Kidney (tissue), 14 donors: ENCODE data around the gene CHERP. TPM values are rescaled to one million over a fixed set of nuclear protein-coding genes. Genes with fewer than 3 reads are reported as not detected.
"Not testable (repeated sequence)": the region's sequence is repeated elsewhere in the genome, so short reads cannot be mapped to it uniquely, and the experiment has no call there.

Experiments
- DNase-seq, 5 donors: peaks; one replicate each; pipeline ENCODE4 v3.0.0-alpha.2; 2013 to 2020
- FAIRE-seq: peaks from 2 replicates; lab custom pipeline; 2012; peaks lifted over from hg19 to GRCh38; lab: Jason Lieb, UNC
- H3K27ac ChIP-seq, 2 donors: one replicate each; pipeline ENCODE4 v1.7.0; 2013; ENCODE audit warnings: low read depth in 2 of 2, low read length in 2 of 2, inconsistent platforms in 1 of 2
- H3K27me3 ChIP-seq: one replicate; pipeline ENCODE4 v1.7.1; 2013; ENCODE audit warnings: low read length, inconsistent platforms; ENCODE audit not compliant: control insufficient read depth, insufficient read depth
- H3K36me3 ChIP-seq, 3 donors: one replicate each; pipeline versions ENCODE4 v1.7.0 to v1.7.1; 2013; ENCODE audit warnings: low read length in 3 of 3, control low read depth in 1 of 3, inconsistent platforms in 1 of 3; ENCODE audit not compliant: insufficient read depth in 3 of 3, control insufficient read depth in 2 of 3
- H3K4me1 ChIP-seq, 3 donors: one replicate each; pipeline versions ENCODE4 v1.7.0 to v1.7.1; 2013; ENCODE audit warnings: low read length in 3 of 3, inconsistent platforms in 1 of 3, low read depth in 1 of 3; ENCODE audit not compliant: control insufficient read depth in 2 of 3, insufficient read depth in 2 of 3
- H3K4me3 ChIP-seq, 3 donors: one replicate each; pipeline versions ENCODE4 v1.7.0 to v1.8.1; 2013; ENCODE audit warnings: low read length in 3 of 3, control low read depth in 1 of 3, inconsistent platforms in 1 of 3
- H3K9ac ChIP-seq, 3 donors: one replicate each; pipeline versions ENCODE4 v1.7.0 to v1.7.1; 2013; ENCODE audit warnings: low read length in 3 of 3, control low read depth in 1 of 3, inconsistent platforms in 1 of 3
- H3K9me3 ChIP-seq, 3 donors: one replicate each; pipeline versions ENCODE4 v1.7.0 to v1.7.1; 2013; ENCODE audit warnings: low read length in 3 of 3, control low read depth in 1 of 3, inconsistent platforms in 1 of 3; ENCODE audit not compliant: control insufficient read depth in 2 of 3, insufficient read depth in 1 of 3
- intact Hi-C: fragments of 100-400 bp; cut with DNase I; formaldehyde crosslinking; loops from one replicate; pipeline ENCODE4 v1.11.1; 2022
- polyA plus RNA-seq: library from polyadenylated mRNA; stranded (reverse); fragments of 350-450 nt; fragmentation: Illumina TruSeq; extraction: RNeasy Lipid Tissue Mini Kit (QIAGEN cat#74804); gene quantifications from one replicate; pipeline ENCODE4 v1.2.3, GENCODE V29; 2014; ENCODE audit warnings: low read depth, low replicate concordance; ENCODE audit not compliant: insufficient read depth
- total RNA-seq: library from RNA; stranded (reverse); fragmentation: NEBNext Ultra II Directional; extraction: Animal tissue kit (Norgen Biotek cat#: 25700); gene quantifications from one replicate; pipeline ENCODE4 v1.2.1, GENCODE V29; 2021
- TF ChIP-seq, protein P1 (sequence below): IDR thresholded peaks from 3 replicates; pipeline ENCODE4 v1.5.1; 2012; ENCODE audit warnings: mild to moderate bottlenecking, moderate library complexity, borderline replicate concordance; ENCODE audit not compliant: insufficient read depth; ENCODE audit errors: extremely low read depth
- donor health status: control.
- donor health status: control.
- donor health status: control.
- donor health status: control.
- donor health status: control.
- donor health status: DM: yes; HTN: yes; CAD: no.
- donor health status: Normal renal cell carcinoma (clear cell type).

Gene CHERP
- total and polyA plus RNA-seq, 2 donors from 2014 or later = 14.6 to 37.2 TPM

GRCh38 chr19:16561382-16561781 is 19.1 kb upstream of the CHERP start:
- no peak overlapping the region for H3K9ac ChIP-seq
- H3K9me3 ChIP-seq = no peaks in the 10 kb centered on the region
- H3K27me3 ChIP-seq = no peaks in the 10 kb centered on the region
- H3K4me3 ChIP-seq = no peak overlapping the region
- no peaks in the 10 kb centered on the region for H3K4me1 ChIP-seq
- intact Hi-C loops = no loop called here
- no peak for FAIRE-seq
- H3K36me3 ChIP-seq = peaks cover 8 to 27% (median 21%) of the 10 kb centered on the region in 3 donors
- no peak overlapping the region for H3K27ac ChIP-seq
- DNase-seq = no peak
- TF ChIP-seq, protein P1, sequence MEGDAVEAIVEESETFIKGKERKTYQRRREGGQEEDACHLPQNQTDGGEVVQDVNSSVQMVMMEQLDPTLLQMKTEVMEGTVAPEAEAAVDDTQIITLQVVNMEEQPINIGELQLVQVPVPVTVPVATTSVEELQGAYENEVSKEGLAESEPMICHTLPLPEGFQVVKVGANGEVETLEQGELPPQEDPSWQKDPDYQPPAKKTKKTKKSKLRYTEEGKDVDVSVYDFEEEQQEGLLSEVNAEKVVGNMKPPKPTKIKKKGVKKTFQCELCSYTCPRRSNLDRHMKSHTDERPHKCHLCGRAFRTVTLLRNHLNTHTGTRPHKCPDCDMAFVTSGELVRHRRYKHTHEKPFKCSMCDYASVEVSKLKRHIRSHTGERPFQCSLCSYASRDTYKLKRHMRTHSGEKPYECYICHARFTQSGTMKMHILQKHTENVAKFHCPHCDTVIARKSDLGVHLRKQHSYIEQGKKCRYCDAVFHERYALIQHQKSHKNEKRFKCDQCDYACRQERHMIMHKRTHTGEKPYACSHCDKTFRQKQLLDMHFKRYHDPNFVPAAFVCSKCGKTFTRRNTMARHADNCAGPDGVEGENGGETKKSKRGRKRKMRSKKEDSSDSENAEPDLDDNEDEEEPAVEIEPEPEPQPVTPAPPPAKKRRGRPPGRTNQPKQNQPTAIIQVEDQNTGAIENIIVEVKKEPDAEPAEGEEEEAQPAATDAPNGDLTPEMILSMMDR = no peak

GRCh38 chr19:16559780-16560276 is 17.6 kb upstream of the CHERP start:
- H3K36me3 ChIP-seq = peaks cover 4 to 24% (median 22%) of the 10 kb centered on the region in 3 donors
- no peaks in the 10 kb centered on the region for H3K4me1 ChIP-seq
- intact Hi-C loops = no loop called here
- no peak overlapping the region for H3K9ac ChIP-seq
- no peaks in the 10 kb centered on the region for H3K9me3 ChIP-seq
- DNase-seq = no peak
- TF ChIP-seq, protein P1 = no peak
- FAIRE-seq = no peak
- no peak overlapping the region for H3K27ac ChIP-seq
- no peaks in the 10 kb centered on the region for H3K27me3 ChIP-seq
- H3K4me3 ChIP-seq = no peak overlapping the region

DNA sequence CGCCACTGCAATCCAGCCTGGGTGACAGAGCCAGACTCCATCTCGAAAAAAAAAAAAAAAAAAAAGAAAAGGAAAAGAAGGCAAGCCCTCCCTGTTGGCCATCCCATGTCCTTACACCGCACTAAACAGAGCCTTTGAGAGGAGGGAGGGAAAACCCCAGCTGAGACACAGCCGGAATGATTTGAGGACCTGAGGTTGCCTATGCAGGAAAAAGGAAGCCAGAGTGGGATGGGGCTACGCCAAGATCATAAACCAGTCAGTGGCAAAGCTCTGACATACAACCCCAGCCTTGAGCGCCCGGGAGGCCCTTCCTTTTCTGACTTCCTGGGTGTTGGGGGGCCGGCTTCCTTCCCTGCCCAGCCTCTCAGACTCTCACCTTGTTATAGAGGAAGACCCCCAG is 12.5 kb upstream of the CHERP start:
- H3K27me3 ChIP-seq = no peaks in the 10 kb centered on the region
- no peak for DNase-seq
- FAIRE-seq = no peak
- no peak overlapping the region for H3K4me3 ChIP-seq
- H3K36me3 ChIP-seq = peaks cover 4 to 24% (median 19%) of the 10 kb centered on the region in 3 donors
- TF ChIP-seq, protein P1 = no peak
- H3K27ac ChIP-seq = no peak overlapping the region
- H3K9me3 ChIP-seq = no peaks in the 10 kb centered on the region
- H3K4me1 ChIP-seq = no peaks in the 10 kb centered on the region
- intact Hi-C loops = no loop called here
- H3K9ac ChIP-seq = no peak overlapping the region

GRCh38 chr19:16551902-16552301 is 9.7 kb upstream of the CHERP start:
- intact Hi-C loops, FAIRE-seq, H3K9me3 ChIP-seq, H3K27ac ChIP-seq, H3K27me3 ChIP-seq, H3K9ac ChIP-seq, DNase-seq, H3K4me1 ChIP-seq, H3K4me3 ChIP-seq: not testable (repeated sequence)
- peaks cover 2 to 19% (median 19%) of the 10 kb centered on the region in 3 donors for H3K36me3 ChIP-seq
